Measurements from ENCODE around the gene MAP7. TPM values are rescaled to one million over a fixed set of nuclear protein-coding genes. Genes with fewer than 3 reads are reported as not detected.

The MAP7 gene
- total RNA-seq, 4 donors from 2014 or later, result 0.29 to 6.8 (median 1.1) TPM

DNA sequence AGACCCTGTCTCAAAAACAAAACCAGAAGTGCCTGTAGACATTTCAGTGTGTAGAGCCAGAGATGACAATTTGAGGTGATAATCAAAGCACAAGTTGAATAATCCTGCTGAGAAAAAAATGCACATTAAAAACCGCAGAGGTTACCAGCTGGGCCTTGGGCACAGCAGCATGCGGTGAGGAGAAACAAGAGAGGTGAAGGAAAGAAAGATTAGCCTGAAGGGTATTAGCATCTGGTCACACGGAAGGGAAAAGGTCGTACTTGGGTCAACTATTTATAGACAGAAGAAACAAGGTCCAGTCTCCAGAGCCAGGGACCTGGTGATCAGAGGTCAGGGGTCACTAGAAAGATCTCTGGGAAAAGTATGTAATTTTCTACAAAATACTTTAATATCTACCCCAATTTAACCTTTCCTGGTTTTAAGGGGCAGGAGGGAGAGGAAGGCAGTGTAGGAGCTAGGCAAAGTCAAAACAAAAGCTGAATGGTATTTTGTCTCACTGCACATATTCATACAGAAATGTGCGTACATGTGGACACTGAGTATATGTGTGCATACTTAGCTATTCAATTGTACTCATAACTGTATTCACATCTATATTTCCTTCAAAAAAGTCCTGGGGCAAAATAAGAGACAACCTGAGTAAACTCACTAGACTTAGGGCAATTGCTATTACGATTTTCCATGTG lies 10.1 kb downstream of the MAP7 start:
- intact Hi-C loops (cut with DNase I; ENCODE audit: low total_unique reads), result no loop called here
- TF ChIP-seq, protein P1, sequence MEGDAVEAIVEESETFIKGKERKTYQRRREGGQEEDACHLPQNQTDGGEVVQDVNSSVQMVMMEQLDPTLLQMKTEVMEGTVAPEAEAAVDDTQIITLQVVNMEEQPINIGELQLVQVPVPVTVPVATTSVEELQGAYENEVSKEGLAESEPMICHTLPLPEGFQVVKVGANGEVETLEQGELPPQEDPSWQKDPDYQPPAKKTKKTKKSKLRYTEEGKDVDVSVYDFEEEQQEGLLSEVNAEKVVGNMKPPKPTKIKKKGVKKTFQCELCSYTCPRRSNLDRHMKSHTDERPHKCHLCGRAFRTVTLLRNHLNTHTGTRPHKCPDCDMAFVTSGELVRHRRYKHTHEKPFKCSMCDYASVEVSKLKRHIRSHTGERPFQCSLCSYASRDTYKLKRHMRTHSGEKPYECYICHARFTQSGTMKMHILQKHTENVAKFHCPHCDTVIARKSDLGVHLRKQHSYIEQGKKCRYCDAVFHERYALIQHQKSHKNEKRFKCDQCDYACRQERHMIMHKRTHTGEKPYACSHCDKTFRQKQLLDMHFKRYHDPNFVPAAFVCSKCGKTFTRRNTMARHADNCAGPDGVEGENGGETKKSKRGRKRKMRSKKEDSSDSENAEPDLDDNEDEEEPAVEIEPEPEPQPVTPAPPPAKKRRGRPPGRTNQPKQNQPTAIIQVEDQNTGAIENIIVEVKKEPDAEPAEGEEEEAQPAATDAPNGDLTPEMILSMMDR (IDR thresholded peaks at IDR 0.05), result no peak
- no peak for TF ChIP-seq POLR2A (IDR thresholded peaks at IDR 0.05)

DNA sequence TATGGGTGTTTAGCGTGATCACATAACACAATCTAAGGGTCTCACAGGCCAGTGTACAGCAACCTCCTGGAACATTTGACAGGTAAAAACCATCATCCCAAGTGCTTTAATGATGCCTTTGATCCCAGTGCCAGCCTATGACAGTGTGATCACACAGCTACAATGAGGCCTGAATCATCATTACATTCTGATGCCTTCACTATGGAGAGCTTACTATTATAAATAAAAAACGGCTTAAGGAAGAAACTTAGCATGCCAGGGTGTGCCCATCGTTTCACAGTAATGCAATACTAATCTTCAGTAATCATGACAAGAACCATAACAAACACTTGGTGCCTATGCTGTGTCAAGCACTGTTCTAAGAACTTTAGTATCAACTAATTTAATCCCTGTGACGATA lies 11.4 kb downstream of the MAP7 start:
- no peak overlapping the region for H3K4me3 ChIP-seq
- H3K9me3 ChIP-seq, result no peaks in the 10 kb centered on the region
- no peaks in the 10 kb centered on the region for H3K4me1 ChIP-seq
- no peaks in the 10 kb centered on the region for H3K27me3 ChIP-seq
- TF ChIP-seq POLR2A (IDR thresholded peaks at IDR 0.05), result no peak
- H3K27ac ChIP-seq, result no peak overlapping the region
- no peak for DNase-seq
- no peaks in the 10 kb centered on the region for H3K36me3 ChIP-seq
- intact Hi-C loops (cut with DNase I; ENCODE audit: low total_unique reads), result no loop called here

More for the DNA sequence above, 10.1 kb downstream of the MAP7 start:
- H3K4me3 ChIP-seq, result no peak overlapping the region
- no peaks in the 10 kb centered on the region for H3K9me3 ChIP-seq
- no peak overlapping the region for H3K27ac ChIP-seq
- no peak for DNase-seq
- no peaks in the 10 kb centered on the region for H3K27me3 ChIP-seq
- no peaks in the 10 kb centered on the region for H3K36me3 ChIP-seq
- no peaks in the 10 kb centered on the region for H3K4me1 ChIP-seq

DNA sequence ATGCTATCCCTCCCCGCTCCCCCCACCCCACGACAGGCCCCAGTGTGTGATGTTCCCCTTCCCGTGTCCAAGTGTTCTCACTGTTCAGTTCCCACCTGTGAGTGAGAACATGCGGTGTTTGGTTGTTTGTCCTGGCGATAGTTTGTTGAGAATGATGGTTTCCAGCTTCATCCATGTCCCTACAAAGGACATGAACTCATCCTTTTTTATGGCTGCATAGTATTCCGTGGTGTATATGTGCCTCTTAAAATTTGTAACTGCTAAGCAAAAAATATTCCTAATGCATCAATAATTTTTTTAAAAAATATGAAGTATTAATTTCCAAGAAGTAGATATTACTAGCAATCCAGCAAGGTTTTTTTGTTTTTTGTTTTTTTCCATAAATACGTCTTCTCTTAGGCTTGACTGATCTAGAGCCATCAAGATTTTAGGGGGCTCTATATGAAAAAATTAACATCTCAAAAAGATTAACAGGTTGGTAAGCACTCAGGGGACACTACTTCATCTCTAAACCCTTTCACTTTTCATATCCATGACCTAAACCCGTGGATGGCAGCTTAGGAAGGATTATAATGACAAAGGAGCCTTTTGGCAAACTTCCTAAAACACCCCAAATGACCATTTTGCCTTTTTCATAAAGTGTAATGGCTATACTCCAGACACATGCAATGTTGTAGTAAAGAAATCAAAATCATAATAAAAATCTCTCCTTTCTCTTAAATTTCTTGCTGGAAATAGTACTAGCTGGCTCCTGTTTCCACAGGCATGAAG lies 14.2 kb downstream of the MAP7 start:
- no peak for TF ChIP-seq POLR2A (IDR thresholded peaks at IDR 0.05)
- TF ChIP-seq, protein P1 (IDR thresholded peaks at IDR 0.05), result no peak
- Histone ChIP-seq H3K9me3 (no peaks in the 10 kb centered on the region), H3K4me3 (no peak overlapping the region), H3K36me3 (no peaks in the 10 kb centered on the region), H3K27me3 (no peaks in the 10 kb centered on the region), H3K4me1 (no peaks in the 10 kb centered on the region), H3K27ac (no peak overlapping the region)
- no peak for DNase-seq
- intact Hi-C loops (cut with DNase I; ENCODE audit: low total_unique reads), result no loop called here

DNA sequence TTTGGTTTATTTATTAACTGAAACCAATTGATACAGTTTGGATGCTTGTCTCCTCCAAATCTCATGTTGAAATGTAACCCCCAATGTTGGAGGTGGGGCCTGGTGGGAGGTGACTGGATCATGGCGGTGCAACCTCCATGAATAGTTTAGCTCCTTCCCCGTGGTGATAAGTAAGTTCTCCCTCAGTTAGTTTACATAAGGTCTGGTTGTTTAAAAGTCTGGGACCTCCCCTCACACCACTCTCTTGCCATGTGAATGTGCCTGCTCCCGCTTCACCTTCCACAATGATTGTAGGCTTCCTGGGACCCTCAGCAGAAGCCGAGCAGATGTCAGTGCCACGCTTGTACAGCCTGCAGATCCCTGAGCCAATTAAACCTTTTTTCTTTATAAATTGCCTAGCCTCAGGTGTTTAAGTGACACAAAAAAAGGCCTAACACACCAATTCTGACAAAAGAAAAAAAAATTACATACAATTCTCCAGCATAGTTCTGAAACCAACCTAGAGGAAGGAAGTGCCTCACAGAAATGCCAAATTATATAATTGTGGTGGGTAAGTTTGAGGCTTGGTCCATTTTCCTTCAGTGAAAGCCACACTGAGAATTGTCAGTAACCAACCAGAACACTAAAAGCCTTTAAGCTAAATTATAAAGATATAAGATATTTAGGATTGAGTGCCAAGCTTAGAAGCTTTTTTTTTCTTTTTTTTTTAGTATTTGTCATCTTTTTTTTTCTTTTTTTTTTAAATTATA lies 15.0 kb downstream of the MAP7 start:
- DNase-seq, result no peak
- H3K27me3 ChIP-seq, result no peaks in the 10 kb centered on the region
- intact Hi-C loops (cut with DNase I; ENCODE audit: low total_unique reads), result no loop called here
- no peaks in the 10 kb centered on the region for H3K36me3 ChIP-seq
- no peak overlapping the region for H3K4me3 ChIP-seq
- no peaks in the 10 kb centered on the region for H3K9me3 ChIP-seq
- H3K27ac ChIP-seq, result no peak overlapping the region
- no peak for TF ChIP-seq POLR2A (IDR thresholded peaks at IDR 0.05)
- TF ChIP-seq, protein P1 (IDR thresholded peaks at IDR 0.05), result no peak
- H3K4me1 ChIP-seq, result no peaks in the 10 kb centered on the region

DNA sequence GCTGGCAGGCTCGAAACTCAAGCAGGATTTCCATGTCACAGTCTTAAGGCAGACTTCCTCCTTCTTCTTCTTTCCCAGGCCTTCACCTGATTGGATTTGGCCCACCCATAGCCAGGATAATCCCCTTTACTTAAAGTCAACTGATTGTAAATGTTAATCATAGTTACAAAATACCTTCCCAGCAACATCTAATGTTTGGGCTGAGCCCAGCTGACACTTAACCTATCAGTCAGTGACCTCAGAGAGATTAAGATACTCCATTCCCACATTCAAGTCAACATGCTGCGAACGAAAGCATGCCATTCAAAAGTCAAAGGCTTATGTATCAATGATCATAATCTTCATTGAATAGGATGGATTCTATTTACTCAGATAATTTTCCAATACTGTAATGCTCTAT lies 16.0 kb downstream of the MAP7 start:
- H3K27ac ChIP-seq, result no peak overlapping the region
- intact Hi-C loops (cut with DNase I; ENCODE audit: low total_unique reads), result no loop called here
- DNase-seq, result no peak

More for the DNA sequence above, 16.0 kb downstream of the MAP7 start:
- H3K27me3 ChIP-seq, result no peaks in the 10 kb centered on the region
- no peaks in the 10 kb centered on the region for H3K36me3 ChIP-seq
- no peak for TF ChIP-seq POLR2A (IDR thresholded peaks at IDR 0.05)
- TF ChIP-seq, protein P1 (IDR thresholded peaks at IDR 0.05), result no peak
- H3K9me3 ChIP-seq, result no peaks in the 10 kb centered on the region
- no peak overlapping the region for H3K4me3 ChIP-seq
- H3K4me1 ChIP-seq, result no peaks in the 10 kb centered on the region
